OCI-LY1 (cell line): ENCODE measurements around the gene MIF.
A peak's percentile ranks its signal among the peaks of the same experiment; 100 is the strongest.

Experiments used
- H2AFZ ChIP-seq: fragments of 200-600 bp; sonication (generic), shearing (Covaris generic); 2 replicates; pipeline ENCODE4 v1.6.0; 2014; ENCODE audit warnings: antibody characterized with exemption, mild to moderate bottlenecking, low read length
- H3F3A ChIP-seq: fragments of 200-600 bp; sonication (generic), shearing (Covaris generic); 2 replicates; pipeline ENCODE4 v1.6.0; 2014; ENCODE audit warnings: mild to moderate bottlenecking, antibody characterized with exemption, low read length, moderate library complexity; ENCODE audit not compliant: insufficient read depth
- H3K27ac ChIP-seq: fragments of 200-600 bp; sonication (generic); 2 replicates; pipeline ENCODE4 v1.5.1; 2014; ENCODE audit warnings: low read length, mixed run types, mild to moderate bottlenecking, low read depth; ENCODE audit not compliant: poor library complexity, severe bottlenecking
- H3K27me3 ChIP-seq: fragments of 200-600 bp; sonication (generic); 2 replicates; pipeline ENCODE4 v1.6.0; 2014; ENCODE audit warnings: antibody characterized with exemption, mild to moderate bottlenecking, low read length, moderate library complexity; ENCODE audit not compliant: insufficient read depth
- H3K36me3 ChIP-seq: fragments of 200-600 bp; sonication (generic); 2 replicates; pipeline ENCODE4 v1.6.1; 2014; ENCODE audit warnings: mild to moderate bottlenecking, antibody characterized with exemption, low read length, moderate library complexity, mixed read lengths; ENCODE audit not compliant: insufficient read depth
- H3K4me1 ChIP-seq: fragments of 200-600 bp; sonication (generic); 2 replicates; pipeline ENCODE4 v1.5.1; 2014; ENCODE audit warnings: mild to moderate bottlenecking, low read length, moderate library complexity; ENCODE audit not compliant: insufficient read depth, severe bottlenecking
- H3K4me2 ChIP-seq: fragments of 200-600 bp; sonication (generic), shearing (Covaris generic); 2 replicates; pipeline ENCODE4 v1.6.1; 2014; ENCODE audit warnings: low read length
- H3K4me3 ChIP-seq: fragments of 200-600 bp; sonication (generic); 2 replicates; pipeline ENCODE4 v1.5.1; 2014; ENCODE audit warnings: low read length, low read depth, mild to moderate bottlenecking, mixed read lengths; ENCODE audit not compliant: poor library complexity, severe bottlenecking
- H3K79me2 ChIP-seq: fragments of 200-600 bp; shearing (Covaris generic); 2 replicates; pipeline ENCODE4 v1.6.1; 2016; ENCODE audit warnings: mixed run types, low read length, mixed read lengths; ENCODE audit not compliant: insufficient read depth
- H3K9ac ChIP-seq: fragments of 200-600 bp; sonication (generic), shearing (Covaris generic); 2 replicates; pipeline ENCODE4 v1.6.1; 2014; ENCODE audit warnings: mild to moderate bottlenecking, low read length, mixed read lengths
- H3K9me2 ChIP-seq: fragments of 200-600 bp; sonication (generic), shearing (Covaris generic); 2 replicates; pipeline ENCODE4 v1.6.1; 2014; ENCODE audit warnings: low read depth, mild to moderate bottlenecking, low read length, mixed read lengths
- H3K9me3 ChIP-seq: fragments of 200-600 bp; shearing (Covaris generic); 2 replicates; pipeline ENCODE4 v1.6.1; 2014; ENCODE audit warnings: low read length, mixed read lengths
- H4K20me1 ChIP-seq: fragments of 200-600 bp; sonication (generic), shearing (Covaris generic); 2 replicates; pipeline ENCODE4 v1.6.0; 2016; ENCODE audit warnings: mild to moderate bottlenecking, low read length; ENCODE audit not compliant: insufficient read depth
- EZH2 ChIP-seq: fragments of 200-600 bp; sonication (generic), shearing (Covaris generic); IDR thresholded peaks from 2 replicates; pipeline ENCODE4 v1.8.0; 2017; ENCODE audit warnings: borderline replicate concordance, mixed run types, mild to moderate bottlenecking, antibody characterized with exemption, low read length, moderate library complexity, mixed read lengths
- TF ChIP-seq, protein P1 (sequence below): fragments of 200-600 bp; sonication (generic), shearing (Covaris generic); IDR thresholded peaks from 2 replicates; pipeline ENCODE4 v1.5.1; 2017; ENCODE audit warnings: mild to moderate bottlenecking, antibody characterized with exemption, low read length, moderate library complexity, mixed read lengths

Gene MIF

DNA sequence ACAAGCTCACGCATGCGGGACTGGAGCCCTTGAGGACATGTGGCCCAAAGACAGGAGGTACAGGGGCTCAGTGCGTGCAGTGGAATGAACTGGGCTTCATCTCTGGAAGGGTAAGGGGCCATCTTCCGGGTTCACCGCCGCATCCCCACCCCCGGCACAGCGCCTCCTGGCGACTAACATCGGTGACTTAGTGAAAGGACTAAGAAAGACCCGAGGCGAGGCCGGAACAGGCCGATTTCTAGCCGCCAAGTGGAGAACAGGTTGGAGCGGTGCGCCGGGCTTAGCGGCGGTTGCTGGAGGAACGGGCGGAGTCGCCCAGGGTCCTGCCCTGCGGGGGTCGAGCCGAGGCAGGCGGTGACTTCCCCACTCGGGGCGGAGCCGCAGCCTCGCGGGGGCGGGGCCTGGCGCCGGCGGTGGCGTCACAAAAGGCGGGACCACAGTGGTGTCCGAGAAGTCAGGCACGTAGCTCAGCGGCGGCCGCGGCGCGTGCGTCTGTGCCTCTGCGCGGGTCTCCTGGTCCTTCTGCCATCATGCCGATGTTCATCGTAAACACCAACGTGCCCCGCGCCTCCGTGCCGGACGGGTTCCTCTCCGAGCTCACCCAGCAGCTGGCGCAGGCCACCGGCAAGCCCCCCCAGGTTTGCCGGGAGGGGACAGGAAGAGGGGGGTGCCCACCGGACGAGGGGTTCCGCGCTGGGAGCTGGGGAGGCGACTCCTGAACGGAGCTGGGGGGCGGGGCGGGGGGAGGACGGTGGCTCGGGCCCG lies at the start of gene MIF:
Gene MIF, plus strand, starts transcription at position 439 of the 765 bp plus-strand sequence. Its CDS starts 92 bp downstream, at position 531.
- Histone ChIP-seq H3K4me3 (peak within 1 kb of the TSS; percentile 75), H3K27ac (peak within 1 kb of the TSS; percentile 90), H3K9me2 (no peaks in the 10 kb centered on the region), H3K27me3 (no peaks in the 10 kb centered on the region), H3K79me2 (no peaks in the 10 kb centered on the region; the same call in 1 of the 2 replicates), H3K4me1 (peaks cover 22% of the 10 kb centered on the region), H3K4me2 (peak within 1 kb of the TSS; percentile 92), H3K36me3 (peaks cover 42% of the 10 kb centered on the region), H4K20me1 (no peaks in the 10 kb centered on the region), H3K9ac (peak within 1 kb of the TSS; percentile 86), H3K9me3 (no peaks in the 10 kb centered on the region), H2AFZ (no peak within 1 kb of the TSS), H3F3A (no peaks in the 10 kb centered on the region)
- TF ChIP-seq EZH2: no peak
- TF ChIP-seq, protein P1, sequence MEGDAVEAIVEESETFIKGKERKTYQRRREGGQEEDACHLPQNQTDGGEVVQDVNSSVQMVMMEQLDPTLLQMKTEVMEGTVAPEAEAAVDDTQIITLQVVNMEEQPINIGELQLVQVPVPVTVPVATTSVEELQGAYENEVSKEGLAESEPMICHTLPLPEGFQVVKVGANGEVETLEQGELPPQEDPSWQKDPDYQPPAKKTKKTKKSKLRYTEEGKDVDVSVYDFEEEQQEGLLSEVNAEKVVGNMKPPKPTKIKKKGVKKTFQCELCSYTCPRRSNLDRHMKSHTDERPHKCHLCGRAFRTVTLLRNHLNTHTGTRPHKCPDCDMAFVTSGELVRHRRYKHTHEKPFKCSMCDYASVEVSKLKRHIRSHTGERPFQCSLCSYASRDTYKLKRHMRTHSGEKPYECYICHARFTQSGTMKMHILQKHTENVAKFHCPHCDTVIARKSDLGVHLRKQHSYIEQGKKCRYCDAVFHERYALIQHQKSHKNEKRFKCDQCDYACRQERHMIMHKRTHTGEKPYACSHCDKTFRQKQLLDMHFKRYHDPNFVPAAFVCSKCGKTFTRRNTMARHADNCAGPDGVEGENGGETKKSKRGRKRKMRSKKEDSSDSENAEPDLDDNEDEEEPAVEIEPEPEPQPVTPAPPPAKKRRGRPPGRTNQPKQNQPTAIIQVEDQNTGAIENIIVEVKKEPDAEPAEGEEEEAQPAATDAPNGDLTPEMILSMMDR: peak; percentile 89

DNA sequence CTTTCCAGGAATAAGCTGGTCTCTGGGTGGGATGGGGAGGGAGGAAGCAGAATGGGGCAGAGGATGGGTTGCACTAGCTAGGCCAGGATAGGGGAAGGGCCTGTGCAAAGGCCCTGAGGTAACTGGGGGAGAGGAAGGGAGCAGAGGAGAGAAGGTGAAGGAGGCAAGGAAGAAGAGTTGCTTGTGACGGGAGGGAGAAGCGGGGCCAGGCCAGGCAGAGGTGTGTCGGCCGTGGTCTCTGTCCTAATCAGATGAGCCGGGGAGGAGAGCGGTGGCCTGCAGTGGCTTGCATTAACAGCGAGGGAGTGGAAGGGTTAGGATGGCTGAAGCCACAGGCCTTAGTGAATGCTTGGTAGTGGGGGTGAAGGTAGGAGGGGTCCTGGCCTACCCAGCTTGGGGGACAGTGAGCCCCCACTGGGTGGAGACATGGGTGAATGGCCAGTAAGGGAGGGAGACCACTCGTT lies 49.4 kb upstream of the MIF start:
- Histone ChIP-seq H3K27ac (peak overlapping the region; percentile 88), H3K36me3 (no peaks in the 10 kb centered on the region), H4K20me1 (no peaks in the 10 kb centered on the region), H3K9ac (peak overlapping the region; percentile 7; the same call in 1 of the 2 replicates), H3K27me3 (no peaks in the 10 kb centered on the region), H3K9me3 (no peaks in the 10 kb centered on the region), H2AFZ (no peak overlapping the region), H3K4me2 (peak overlapping the region; percentile 28; the same call in 1 of the 2 replicates), H3K4me3 (no peak overlapping the region), H3K9me2 (no peaks in the 10 kb centered on the region), H3K79me2 (no peaks in the 10 kb centered on the region), H3K4me1 (peaks cover 71% of the 10 kb centered on the region), H3F3A (no peaks in the 10 kb centered on the region)
- no peak for TF ChIP-seq EZH2
- TF ChIP-seq, protein P1: no peak

DNA sequence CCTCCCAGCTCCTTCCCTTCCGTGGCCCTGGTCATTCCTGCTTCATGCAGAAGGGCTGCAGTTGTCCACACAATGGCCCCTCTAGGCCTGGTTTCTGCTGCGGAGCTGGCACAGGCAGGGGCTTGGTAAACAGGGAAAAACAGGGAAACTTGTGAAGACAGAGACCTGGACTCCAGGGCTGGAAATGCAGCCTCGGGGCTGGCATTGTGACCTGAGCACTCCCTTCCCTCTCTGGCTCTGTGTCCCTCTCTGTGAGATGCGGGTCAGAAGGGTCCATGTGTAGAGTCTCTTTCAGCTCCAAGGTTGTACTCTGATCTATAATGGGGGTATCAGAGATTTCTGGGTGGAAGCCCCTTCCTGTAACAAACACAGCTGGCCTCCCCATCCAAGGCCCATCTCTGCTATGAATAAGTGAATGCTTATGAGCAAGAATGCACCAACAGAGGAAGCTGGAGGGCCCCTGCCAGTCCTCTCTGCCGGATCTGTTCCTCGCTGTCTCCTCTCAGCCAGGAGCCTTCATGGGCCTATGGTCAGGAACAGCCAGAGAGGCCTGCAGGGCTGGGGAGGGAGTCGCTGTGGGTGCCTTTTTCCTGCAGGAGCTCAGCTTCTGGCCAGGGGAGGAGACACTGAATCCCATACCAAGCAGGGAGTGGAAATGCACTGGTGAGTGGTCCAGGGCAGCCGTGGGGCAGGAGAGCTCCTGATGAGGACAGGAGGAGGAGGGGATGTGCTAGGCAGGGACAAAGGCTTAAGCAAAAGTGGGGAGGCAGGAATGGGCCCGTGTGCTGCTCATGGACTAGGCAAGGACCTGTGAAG lies 48.7 kb upstream of the MIF start:
- Histone ChIP-seq H3K79me2 (no peaks in the 10 kb centered on the region), H2AFZ (no peak overlapping the region), H3K4me2 (peak overlapping the region; percentile 28; the same call in 1 of the 2 replicates), H3K27me3 (no peaks in the 10 kb centered on the region), H3K4me1 (peaks cover 72% of the 10 kb centered on the region), H3K9me2 (no peaks in the 10 kb centered on the region), H3K9me3 (no peaks in the 10 kb centered on the region), H3F3A (no peaks in the 10 kb centered on the region), H4K20me1 (no peaks in the 10 kb centered on the region), H3K27ac (peak overlapping the region; percentile 88), H3K4me3 (no peak overlapping the region), H3K9ac (no peak overlapping the region; the same call in 1 of the 2 replicates), H3K36me3 (no peaks in the 10 kb centered on the region)
- no peak for TF ChIP-seq EZH2
- TF ChIP-seq, protein P1: no peak
